Inflammatory macrophage treated with lipopolysaccharide for 1 hour (primary cell): ENCODE data around the gene OLFM1.

Experiments
- DNase-seq, 2 donors: peaks; one replicate each; pipeline ENCODE4 v3.0.0-alpha.2; 2020 to 2022

Gene OLFM1

DNA sequence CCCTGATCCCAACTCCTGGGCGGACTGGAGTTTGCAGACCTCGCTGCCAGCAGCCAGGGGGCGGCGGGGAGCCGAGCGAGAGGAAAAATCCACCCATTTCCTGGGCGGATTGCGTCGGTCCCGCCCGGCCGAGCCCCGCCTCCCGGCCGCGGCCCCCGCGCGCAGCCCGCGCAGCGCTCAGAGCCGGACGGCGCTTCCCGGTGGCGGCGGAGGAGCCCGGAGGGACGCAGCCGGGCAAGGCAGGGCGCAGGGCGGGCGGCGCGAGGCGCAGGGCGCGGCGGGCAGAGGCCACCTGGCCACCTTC lies at the start of gene OLFM1:
Gene OLFM1, plus strand, starts transcription at position 180 of the 304 bp plus-strand sequence. CDS start 322 bp downstream, outside the sequence.
- DNase-seq = peak; percentile 50 to 68

DNA sequence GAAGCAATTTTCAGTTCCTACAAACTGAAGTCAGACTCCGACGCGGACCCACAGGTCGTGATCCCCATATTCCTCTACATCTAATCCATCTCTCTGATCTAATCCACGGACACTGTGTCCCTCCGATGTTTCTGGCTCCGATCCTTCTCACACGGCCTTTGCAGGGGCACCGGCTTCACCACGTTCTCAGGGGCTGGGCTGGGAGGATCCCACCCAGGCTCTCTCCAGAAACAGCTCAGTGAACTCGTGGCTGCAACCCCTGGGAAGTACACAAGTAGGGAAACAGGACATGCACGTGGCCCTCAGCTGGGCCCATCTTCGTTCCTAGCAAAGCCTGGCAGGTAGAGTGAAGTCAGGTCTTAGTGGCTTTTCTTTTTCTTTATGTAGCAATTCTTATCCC lies 49.1 kb upstream of the OLFM1 start:
- DNase-seq = no peak

DNA sequence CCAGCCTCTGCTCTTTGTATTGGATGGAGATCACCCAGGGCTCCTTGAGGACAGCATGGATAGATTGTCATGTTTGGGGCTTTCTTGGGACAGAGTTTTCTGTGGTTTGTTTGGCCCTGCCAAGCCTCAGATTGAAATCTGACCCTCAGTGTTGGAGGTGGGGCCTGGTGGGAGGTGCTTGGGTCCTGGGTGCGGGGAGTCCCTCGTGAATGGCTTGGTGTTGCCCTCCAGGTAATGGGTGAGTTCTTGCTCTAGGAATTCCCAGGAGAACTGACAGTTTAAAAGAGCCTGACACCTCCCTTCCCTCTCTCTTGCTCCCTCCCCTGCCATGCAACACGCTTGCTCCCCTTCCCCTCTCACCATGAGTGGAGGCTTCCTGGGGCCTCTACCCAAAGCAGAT lies 48.6 kb upstream of the OLFM1 start:
- no peak for DNase-seq

- no peak for DNase-seq
Observed at GRCh38 chr9:135039266-135039870, 48.1 kb upstream of the OLFM1 start.

DNA sequence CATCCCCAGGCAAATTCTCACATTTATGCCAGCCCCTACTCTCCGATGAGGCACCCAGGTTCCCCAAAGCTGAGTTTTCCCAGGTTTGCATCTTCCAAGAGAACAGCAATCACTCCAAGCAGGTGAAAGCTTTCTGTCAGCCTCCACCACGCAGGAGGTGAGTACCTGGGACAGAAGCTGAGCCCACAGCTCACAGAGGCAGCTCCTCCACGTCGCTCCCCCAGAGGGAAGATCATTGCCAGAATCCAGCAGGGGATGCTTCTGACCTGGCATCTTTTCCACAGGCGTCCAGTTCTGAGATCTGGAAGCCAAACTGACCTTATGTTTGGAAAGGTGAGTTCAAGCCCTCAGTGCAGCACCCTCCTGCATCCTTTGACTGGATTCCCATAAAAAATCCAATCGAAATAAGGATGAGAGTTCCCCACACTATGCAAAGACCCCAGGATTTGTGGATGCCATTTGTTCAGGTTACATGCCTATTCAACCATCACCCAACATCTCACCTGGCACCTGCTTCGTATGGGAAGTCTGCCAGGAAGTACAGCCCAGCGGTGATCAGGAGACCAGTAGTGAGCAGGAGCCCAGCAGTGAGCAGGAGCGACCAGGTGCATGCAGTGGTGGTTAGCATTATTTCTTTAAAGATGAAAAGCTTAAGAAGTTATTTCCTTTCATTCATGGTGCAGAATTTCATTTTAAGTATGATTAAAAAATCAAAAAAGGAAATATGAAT lies 47.4 kb upstream of the OLFM1 start:
- no peak for DNase-seq

DNA sequence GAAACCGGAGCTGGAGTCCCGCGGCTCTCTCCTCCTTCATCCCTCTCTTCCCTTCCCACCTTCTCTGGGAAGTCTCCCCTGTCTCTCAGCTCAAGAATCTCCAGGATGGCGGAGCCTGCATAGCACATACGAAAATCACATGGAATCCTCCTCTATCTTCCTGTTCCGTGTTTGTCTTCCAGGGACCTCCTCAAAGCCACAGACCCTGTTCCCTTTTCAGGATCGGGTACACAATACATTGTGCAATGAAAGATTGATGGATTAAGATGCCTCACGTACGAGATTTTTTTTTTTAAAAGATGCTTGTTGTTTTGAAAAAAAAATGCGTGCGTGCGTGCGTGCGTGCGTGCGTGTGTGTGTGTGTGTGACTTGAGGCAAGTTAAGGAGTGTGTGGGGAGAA lies 46.6 kb upstream of the OLFM1 start:
- no peak for DNase-seq

DNA sequence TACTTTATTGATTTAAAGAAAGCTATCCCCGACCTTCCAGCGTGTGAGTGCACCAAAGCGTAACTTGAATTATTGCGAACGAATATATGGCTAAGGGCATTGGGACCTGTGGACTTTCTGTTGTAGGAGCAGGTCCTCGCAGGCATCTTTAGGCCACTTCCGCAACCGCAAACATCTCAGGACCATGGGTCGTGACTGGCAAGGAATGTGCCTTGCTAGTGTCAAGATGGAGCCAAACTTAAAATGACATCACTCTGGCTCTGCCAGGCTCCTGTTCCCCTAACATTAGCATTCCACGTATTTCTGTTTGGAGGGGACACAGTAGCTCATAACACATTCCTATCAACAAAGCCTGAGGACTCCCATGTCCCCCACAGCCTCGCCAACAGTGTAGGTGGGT lies 44.1 kb upstream of the OLFM1 start:
- DNase-seq = no peak

- DNase-seq = no peak
Observed at GRCh38 chr9:135045264-135045927, 42.1 kb upstream of the OLFM1 start.

DNA sequence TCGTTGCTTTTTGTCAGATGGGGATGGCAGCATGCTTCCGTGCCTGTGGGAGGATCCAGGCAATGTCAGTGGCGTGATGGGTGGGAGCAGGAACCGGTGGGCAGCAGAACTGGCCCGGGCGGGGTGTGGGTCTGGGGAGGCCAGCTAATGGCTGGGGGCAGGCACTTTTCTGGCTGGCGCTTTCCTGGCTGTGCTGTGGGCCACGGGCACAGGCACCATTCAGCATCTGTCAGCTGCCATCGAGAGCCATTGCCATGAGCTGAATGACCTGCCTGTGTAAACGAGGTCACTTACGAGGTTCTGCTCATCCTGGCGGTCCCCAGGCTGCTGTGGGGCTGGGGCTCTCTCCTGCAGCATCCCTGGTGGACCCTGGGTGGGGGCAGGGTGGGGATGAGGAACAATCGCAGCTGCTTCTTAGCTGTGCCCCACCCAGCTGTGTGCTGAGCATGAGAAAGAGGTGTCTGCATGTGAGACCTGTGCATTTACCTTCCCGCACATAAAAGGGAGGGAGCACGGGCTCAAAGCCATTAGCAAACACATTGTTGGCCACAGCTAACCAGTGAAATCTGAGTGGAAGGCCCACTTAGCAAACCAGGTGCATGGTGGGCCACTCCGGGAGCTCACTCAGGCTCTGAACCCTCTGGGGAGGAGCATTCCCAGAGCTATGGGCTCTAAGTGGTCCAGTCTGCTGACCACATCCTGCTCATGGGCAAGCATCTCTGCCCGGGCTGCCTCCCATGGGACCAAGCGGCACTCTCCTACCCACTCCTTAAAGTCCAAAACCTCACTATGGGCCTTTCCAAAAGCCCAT lies 41.3 kb upstream of the OLFM1 start:
- no peak for DNase-seq

DNA sequence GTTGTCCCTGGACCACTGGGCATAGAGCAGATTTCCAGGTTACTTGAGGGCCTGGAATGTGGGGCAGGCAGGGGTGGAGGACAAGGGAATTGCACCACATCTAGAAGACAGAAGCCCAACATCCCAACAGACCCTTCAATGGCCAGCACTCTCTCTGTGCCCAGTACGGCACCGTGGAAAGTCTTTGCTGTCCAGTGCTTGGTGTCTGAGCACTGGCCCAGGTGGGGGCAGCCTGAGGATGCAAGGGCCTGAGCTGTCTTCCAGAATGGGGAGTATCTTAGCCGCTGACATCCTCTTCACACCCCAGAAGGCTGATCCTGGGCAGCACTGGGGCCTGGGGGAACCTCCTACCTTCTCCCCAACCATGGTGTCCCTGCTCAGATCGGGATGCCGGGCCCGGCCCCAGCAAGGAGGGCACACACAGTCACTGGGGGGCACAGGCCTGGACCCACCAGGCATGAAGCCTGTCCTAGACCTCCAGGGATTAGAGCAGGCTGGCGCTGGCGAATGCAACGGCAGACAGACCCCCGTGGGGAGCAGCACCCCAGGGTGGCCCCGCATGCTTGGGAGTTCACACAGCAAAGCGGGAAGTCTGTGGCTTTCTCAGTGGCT lies 40.6 kb upstream of the OLFM1 start:
- no peak for DNase-seq

DNA sequence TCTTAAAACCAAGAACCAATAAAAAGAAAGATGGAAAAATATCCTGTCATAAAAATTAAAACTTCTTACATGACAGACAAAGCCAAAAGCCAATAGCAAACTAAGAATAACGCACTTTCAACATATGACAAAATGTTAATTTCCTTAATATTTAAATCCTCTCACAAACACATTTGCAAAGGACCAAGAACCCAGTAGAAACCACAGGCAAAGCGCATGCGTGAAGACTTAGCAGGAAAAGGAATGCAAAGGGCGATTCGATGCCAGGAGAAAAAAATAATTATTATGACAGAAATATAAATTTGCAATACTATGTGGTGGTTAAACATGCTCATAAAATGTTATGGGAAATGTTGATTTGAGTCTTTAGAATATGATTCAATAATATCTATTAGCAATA lies 39.9 kb upstream of the OLFM1 start:
- DNase-seq = no peak

GRCh38 chr9:135048046-135048757 lies 39.3 kb upstream of the OLFM1 start:
- DNase-seq = no peak

DNA sequence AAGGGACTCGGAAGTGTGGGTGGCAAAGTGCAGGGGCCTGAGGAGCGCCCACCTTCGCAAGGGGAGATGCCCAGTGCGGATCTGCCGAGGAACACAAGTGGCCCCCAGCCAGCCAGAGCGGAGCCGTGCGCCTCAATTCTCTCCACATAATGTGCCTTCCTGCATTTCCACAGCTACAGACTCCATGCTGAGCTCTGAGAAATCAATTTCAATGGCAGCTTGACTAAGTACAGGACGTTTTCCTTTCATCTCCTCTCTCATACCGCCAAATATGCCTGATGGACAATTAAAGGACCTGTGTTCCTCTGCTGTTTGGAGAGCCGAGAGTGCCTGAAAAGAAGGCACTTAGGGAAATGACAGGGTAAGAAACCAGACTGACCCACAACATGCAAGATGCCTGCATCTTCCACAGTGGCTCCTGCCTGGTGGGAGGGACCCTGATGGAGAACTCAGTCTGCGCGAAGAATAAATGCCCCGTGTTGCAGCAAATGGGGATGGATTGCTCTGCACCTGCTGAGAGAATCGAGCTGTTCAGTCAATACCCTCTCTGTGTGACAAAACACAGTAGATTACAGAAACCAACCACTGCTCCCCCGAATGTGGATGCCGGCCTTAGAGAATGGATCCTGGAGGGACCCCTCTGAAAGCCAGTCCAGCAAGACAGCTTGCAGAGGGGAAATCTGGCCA lies 38.6 kb upstream of the OLFM1 start:
- no peak for DNase-seq

DNA sequence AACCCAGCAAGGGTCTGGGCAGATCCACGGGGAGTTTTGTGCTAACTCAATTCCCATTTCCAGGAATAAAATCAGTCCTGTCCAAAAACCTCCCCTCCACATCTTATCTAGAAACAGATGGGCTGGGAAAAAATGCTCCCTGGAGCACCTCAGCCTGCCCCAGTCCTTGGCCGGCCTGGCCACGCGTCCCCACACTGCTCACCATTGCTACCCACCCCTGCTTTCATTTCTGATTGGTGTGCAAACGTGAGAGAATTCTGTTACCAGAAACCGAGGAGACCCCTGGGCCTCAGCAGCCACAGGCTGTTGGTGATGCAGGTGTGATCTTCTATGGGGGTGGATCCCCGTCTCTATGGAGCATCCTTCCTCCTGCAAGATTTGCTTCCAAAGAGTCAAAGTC lies 38.0 kb upstream of the OLFM1 start:
- DNase-seq = no peak

GRCh38 chr9:135050072-135050990 lies 37.1 kb upstream of the OLFM1 start:
- no peak for DNase-seq

- no peak for DNase-seq
Observed at GRCh38 chr9:135051316-135052038, 36.0 kb upstream of the OLFM1 start.

GRCh38 chr9:135053133-135053532 lies 34.3 kb upstream of the OLFM1 start:
- DNase-seq = peak; percentile 6 to 38

- peak in 1 of 2 donors; percentile 1 for DNase-seq
Observed at GRCh38 chr9:135055181-135055580, 32.3 kb upstream of the OLFM1 start.

- no peak for DNase-seq
Observed at GRCh38 chr9:135056541-135056940, 30.9 kb upstream of the OLFM1 start.
